A673 (cell line): Measurements from ENCODE around the gene RALGPS1. TPM values are rescaled to one million over a fixed set of nuclear protein-coding genes. Genes with fewer than 3 reads are reported as not detected.
"Not testable (repeated sequence)": the region's sequence is repeated elsewhere in the genome, so short reads cannot be mapped to it uniquely, and the experiment has no call there.

Experiments used
- BruUV-seq: library from RNA; stranded (reverse); fragments of 400-500 nt; replicated peaks from 2 replicates; lab custom pipeline; 2021; lab: Mats Ljungman, UMichigan
- CTCF ChIA-PET: fragments of 300-600 bp; sonication (Branson Sonifier 250); formaldehyde crosslinking; loops from one replicate; lab custom pipeline; 2022; ENCODE audit warnings: antibody characterized with exemption; lab: Charles Lee
- POLR2A ChIA-PET: fragments of 300-600 bp; sonication (Branson Sonifier 250); formaldehyde crosslinking; loops from one replicate; lab custom pipeline; 2022; ENCODE audit warnings: antibody characterized with exemption; ENCODE audit not compliant: low non-redundant PET; lab: Charles Lee
- DNase-seq: peaks from one replicate; pipeline ENCODE4 v3.0.0-alpha.2; 2015; ENCODE audit warnings: low spot score
- H3K27ac ChIP-seq: fragments of 200-600 bp; sonication (generic); 2 replicates; pipeline ENCODE4 v1.5.1; 2016; ENCODE audit warnings: mixed run types, low read depth, mild to moderate bottlenecking, mixed read lengths, antibody characterized with exemption, low read length; ENCODE audit not compliant: poor library complexity, severe bottlenecking
- H3K27me3 ChIP-seq: fragments of 200-600 bp; sonication (generic); replicated peaks from 2 replicates; pipeline ENCODE4 v1.6.1; 2017; ENCODE audit warnings: mixed run types, low read depth, mild to moderate bottlenecking, mixed read lengths, antibody characterized with exemption, low read length; ENCODE audit not compliant: insufficient read depth, poor library complexity
- H3K36me3 ChIP-seq: fragments of 200-600 bp; sonication (generic); 2 replicates; pipeline ENCODE4 v1.6.1; 2016; ENCODE audit warnings: mixed run types, mild to moderate bottlenecking, mixed read lengths, antibody characterized with exemption, low read length; ENCODE audit not compliant: insufficient read depth, poor library complexity, severe bottlenecking
- H3K4me1 ChIP-seq: fragments of 200-600 bp; sonication (generic); 2 replicates; pipeline ENCODE4 v1.6.1; 2017; ENCODE audit warnings: mixed run types, mild to moderate bottlenecking, mixed read lengths, antibody characterized with exemption, low read length; ENCODE audit not compliant: insufficient read depth, poor library complexity, severe bottlenecking
- H3K4me3 ChIP-seq: fragments of 200-600 bp; sonication (generic); 2 replicates; pipeline ENCODE4 v1.5.1; 2016; ENCODE audit warnings: low read depth, mixed run types, mild to moderate bottlenecking, mixed read lengths, low read length; ENCODE audit not compliant: poor library complexity, severe bottlenecking
- H3K9me3 ChIP-seq: fragments of 200-600 bp; sonication (generic); 2 replicates; pipeline ENCODE4 v1.6.1; 2016; ENCODE audit warnings: mixed run types, low read depth, mild to moderate bottlenecking, mixed read lengths, antibody characterized with exemption, low read length; ENCODE audit not compliant: poor library complexity, severe bottlenecking
- EZH2 ChIP-seq: fragments of 200-600 bp; sonication (generic); IDR thresholded peaks from 2 replicates; pipeline ENCODE4 v1.6.1; 2017; ENCODE audit warnings: borderline replicate concordance, low read depth, mild to moderate bottlenecking, mixed read lengths, antibody characterized with exemption, low read length; ENCODE audit not compliant: poor library complexity, severe bottlenecking
- intact Hi-C: fragments of 100-400 bp; cut with micrococcal nuclease; formaldehyde crosslinking; loops from one replicate; pipeline ENCODE4 v1.10.0; 2022; ENCODE audit not compliant: unreplicated experiment
- total RNA-seq: library from RNA; stranded (reverse); gene quantifications from 2 replicates; pipeline ENCODE4 v1.2.3, GENCODE V29; 2021
- TF ChIP-seq, protein P1 (sequence below): fragments of 300-800, 200-600 bp; sonication (generic); conservative IDR thresholded peaks from 2 replicates; pipeline ENCODE4 v1.5.1; 2017; ENCODE audit warnings: low read depth, mild to moderate bottlenecking, antibody characterized with exemption, low read length, moderate library complexity, mixed read lengths

RALGPS1 gene
- total RNA-seq, 1 experiment from 2014 or later: 3.9 TPM

DNA sequence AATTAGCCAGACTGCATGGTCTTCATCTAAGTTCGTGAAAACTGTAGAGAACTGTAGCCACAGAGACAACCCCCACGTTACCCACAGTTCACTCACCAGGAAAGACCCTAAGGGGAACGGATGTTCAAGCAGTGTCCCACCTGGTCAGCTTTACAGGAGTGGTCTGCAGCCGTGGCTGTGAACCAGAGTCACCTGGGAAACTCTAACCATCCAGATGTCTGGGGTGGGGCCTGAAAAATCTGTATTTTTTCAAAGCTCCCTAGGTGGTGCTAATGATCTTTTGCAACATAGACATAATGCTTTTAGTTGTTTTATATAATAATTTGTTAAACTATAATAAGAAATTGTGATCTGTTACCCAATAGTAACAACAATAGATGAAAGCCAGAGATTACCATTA, 255.5 kb downstream of the RALGPS1 start:
- no peak for DNase-seq
- no peaks in the 10 kb centered on the region for H3K36me3 ChIP-seq
- no peak for TF ChIP-seq EZH2
- TF ChIP-seq, protein P1, sequence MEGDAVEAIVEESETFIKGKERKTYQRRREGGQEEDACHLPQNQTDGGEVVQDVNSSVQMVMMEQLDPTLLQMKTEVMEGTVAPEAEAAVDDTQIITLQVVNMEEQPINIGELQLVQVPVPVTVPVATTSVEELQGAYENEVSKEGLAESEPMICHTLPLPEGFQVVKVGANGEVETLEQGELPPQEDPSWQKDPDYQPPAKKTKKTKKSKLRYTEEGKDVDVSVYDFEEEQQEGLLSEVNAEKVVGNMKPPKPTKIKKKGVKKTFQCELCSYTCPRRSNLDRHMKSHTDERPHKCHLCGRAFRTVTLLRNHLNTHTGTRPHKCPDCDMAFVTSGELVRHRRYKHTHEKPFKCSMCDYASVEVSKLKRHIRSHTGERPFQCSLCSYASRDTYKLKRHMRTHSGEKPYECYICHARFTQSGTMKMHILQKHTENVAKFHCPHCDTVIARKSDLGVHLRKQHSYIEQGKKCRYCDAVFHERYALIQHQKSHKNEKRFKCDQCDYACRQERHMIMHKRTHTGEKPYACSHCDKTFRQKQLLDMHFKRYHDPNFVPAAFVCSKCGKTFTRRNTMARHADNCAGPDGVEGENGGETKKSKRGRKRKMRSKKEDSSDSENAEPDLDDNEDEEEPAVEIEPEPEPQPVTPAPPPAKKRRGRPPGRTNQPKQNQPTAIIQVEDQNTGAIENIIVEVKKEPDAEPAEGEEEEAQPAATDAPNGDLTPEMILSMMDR: no peak
- no peaks in the 10 kb centered on the region for H3K27me3 ChIP-seq
- H3K27ac ChIP-seq: no peak overlapping the region
- no peaks in the 10 kb centered on the region for H3K4me1 ChIP-seq
- POLR2A ChIA-PET: no interaction called here
- no peak overlapping the region for H3K4me3 ChIP-seq
- no TSS peak for BruUV-seq
- intact Hi-C loops: no loop called here
- CTCF ChIA-PET: no interaction called here
- no peaks in the 10 kb centered on the region for H3K9me3 ChIP-seq

DNA sequence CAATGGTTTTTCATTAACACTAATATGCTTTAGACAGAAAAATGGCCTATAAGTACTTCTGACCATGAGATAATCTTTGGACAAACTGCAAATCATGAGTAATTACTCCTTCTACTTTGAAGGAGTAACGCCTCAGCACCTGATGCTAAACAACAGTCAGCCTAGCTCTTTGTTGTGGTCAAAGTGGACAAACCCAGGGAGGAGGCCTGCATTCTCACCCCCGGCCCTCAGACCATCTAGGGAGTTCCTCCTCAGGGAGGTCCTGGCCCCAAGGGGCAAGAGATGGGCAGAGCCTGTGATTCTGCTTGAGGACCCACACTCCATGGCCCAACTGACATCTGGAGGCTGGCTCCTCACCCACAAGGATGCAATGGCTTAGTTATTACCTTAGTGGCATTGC, 256.1 kb downstream of the RALGPS1 start:
- H3K4me3 ChIP-seq: no peak overlapping the region
- H3K9me3 ChIP-seq: no peaks in the 10 kb centered on the region
- CTCF ChIA-PET: no interaction called here

DNA sequence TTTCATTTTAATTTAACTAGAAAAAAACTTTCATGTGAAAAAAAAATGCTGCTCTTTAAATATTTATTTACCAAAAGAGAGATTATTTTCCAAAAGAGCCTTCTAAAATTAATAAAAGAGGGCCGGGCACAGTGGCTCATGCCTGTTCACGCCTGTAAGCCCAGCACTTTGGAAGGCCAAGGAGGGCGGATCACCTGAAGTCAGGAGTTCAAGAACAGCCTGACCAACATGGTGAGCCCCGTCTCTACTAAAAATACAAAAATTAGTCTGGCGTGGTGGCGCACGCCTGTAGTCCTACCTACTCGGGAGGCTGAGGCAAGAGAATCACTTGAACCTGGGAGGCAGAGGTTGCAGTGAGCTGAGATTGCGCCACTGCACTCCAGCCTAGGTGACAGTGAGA, 256.8 kb downstream of the RALGPS1 start:
- H3K4me1 ChIP-seq, H3K36me3 ChIP-seq, H3K27ac ChIP-seq, BruUV-seq, intact Hi-C loops, DNase-seq, H3K27me3 ChIP-seq, H3K4me3 ChIP-seq, POLR2A ChIA-PET, H3K9me3 ChIP-seq, CTCF ChIA-PET: not testable (repeated sequence)

More for the DNA sequence above, 256.1 kb downstream of the RALGPS1 start:
- no peaks in the 10 kb centered on the region for H3K27me3 ChIP-seq
- DNase-seq: no peak
- no peak overlapping the region for H3K27ac ChIP-seq
- no peaks in the 10 kb centered on the region for H3K36me3 ChIP-seq
- TF ChIP-seq, protein P1: no peak
- no peak for TF ChIP-seq EZH2
- no TSS peak for BruUV-seq
- no peaks in the 10 kb centered on the region for H3K4me1 ChIP-seq
- intact Hi-C loops: no loop called here
- POLR2A ChIA-PET: no interaction called here

DNA sequence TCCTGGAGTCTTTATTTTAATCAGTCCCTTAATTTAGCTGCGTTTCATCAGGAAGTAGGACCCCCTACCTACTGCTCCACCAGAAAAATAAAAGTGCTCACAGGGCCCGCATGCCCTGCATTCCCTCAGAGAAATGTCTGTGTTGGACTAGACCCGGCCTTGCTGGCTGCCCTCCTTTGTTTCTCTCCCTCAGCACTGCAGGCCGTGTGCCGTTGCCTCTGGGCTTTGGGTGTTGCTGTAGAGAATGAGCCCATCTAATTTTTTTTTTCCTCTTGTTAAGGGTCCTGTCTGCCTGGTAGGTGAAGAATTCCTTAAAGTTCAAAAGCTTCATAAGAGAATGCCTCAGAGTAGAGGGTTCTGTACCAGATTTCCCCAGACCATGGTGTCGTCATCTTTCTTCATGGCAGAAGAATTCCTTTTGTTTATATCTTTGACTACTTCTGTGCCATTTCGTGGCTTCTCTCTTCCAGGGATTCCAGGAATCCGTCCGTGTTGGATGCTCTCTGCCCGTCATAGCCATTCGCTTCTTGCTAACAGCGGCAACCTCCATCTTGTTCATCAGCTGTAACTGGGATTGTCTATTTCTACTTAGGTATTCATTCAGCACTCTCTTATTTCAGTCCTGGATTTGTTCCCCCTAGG, 257.6 kb downstream of the RALGPS1 start:
- Histone ChIP-seq H3K36me3 (no peaks in the 10 kb centered on the region), H3K9me3 (no peaks in the 10 kb centered on the region), H3K4me3 (no peak overlapping the region), H3K4me1 (no peaks in the 10 kb centered on the region), H3K27ac (no peak overlapping the region), H3K27me3 (no peaks in the 10 kb centered on the region)
- DNase-seq: no peak
- no peak for TF ChIP-seq EZH2
- TF ChIP-seq, protein P1: no peak
- intact Hi-C loops: no loop called here
- POLR2A ChIA-PET: no interaction called here
- CTCF ChIA-PET: no interaction called here
- no TSS peak for BruUV-seq
